Keratinocyte (primary cell): ENCODE measurements around the gene POMT1. TPM values are rescaled to one million over a fixed set of nuclear protein-coding genes. Genes with fewer than 3 reads are reported as not detected.

ENCODE experiments used
- DNase-seq: peaks from one replicate; pipeline ENCODE4 v3.0.0-alpha.2; 2011; ENCODE audit warnings: low read depth, missing footprints, low spot score
- FAIRE-seq: peaks from 2 replicates; lab custom pipeline; 2011; peaks lifted over from hg19 to GRCh38; lab: Jason Lieb, UNC
- H2AFZ ChIP-seq: 2 replicates; pipeline ENCODE4 v1.6.0; 2012; ENCODE audit warnings: low read length, control low read depth, inconsistent platforms; ENCODE audit not compliant: control insufficient read depth
- H3K27ac ChIP-seq: 2 replicates; pipeline ENCODE4 v1.5.1; 2011; ENCODE audit warnings: low read length; ENCODE audit not compliant: control insufficient read depth, insufficient read depth
- H3K27me3 ChIP-seq: 3 replicates; pipeline ENCODE4 v1.6.0; 2011; ENCODE audit warnings: low read length; ENCODE audit not compliant: control insufficient read depth, insufficient read depth; ENCODE audit errors: extremely low read depth
- H3K36me3 ChIP-seq, 2 experiments: 2 replicates in 1 of 2; 3 replicates in 1 of 2; pipeline ENCODE4 v1.5.1; 2011; ENCODE audit warnings: low read length in 2 of 2, mild to moderate bottlenecking in 1 of 2; ENCODE audit not compliant: control insufficient read depth in 2 of 2, insufficient read depth in 2 of 2; ENCODE audit errors: extremely low read depth in 1 of 2
- H3K4me1 ChIP-seq: 3 replicates; pipeline ENCODE4 v1.5.1; 2011; ENCODE audit warnings: low read length; ENCODE audit not compliant: control insufficient read depth, insufficient read depth; ENCODE audit errors: extremely low read depth
- H3K4me2 ChIP-seq: 3 replicates; pipeline ENCODE4 v1.6.0; 2011; ENCODE audit warnings: low read depth, low read length; ENCODE audit not compliant: control insufficient read depth, insufficient read depth; ENCODE audit errors: extremely low read depth
- H3K4me3 ChIP-seq, 3 experiments: fragments of 200-600 bp in 1 of 3; sonication (generic) in 1 of 3; 2 replicates in 2 of 3; 3 replicates in 1 of 3; pipeline ENCODE4 v1.5.1; 2011 to 2016; ENCODE audit warnings: low read length in 3 of 3, mild to moderate bottlenecking in 3 of 3, control low read depth in 2 of 3, inconsistent platforms in 1 of 3, low read depth in 1 of 3, mixed read lengths in 1 of 3, mixed run types in 1 of 3, moderate library complexity in 1 of 3; ENCODE audit not compliant: control insufficient read depth in 2 of 3, insufficient read depth in 2 of 3; ENCODE audit errors: extremely low read depth in 1 of 3
- H3K79me2 ChIP-seq: 2 replicates; pipeline ENCODE4 v1.6.0; 2012; ENCODE audit warnings: low read length; ENCODE audit not compliant: control insufficient read depth, insufficient read depth
- H3K9ac ChIP-seq: 3 replicates; pipeline ENCODE4 v1.6.0; 2011; ENCODE audit warnings: low read length; ENCODE audit not compliant: control insufficient read depth, insufficient read depth; ENCODE audit errors: extremely low read depth
- H3K9me1 ChIP-seq: 3 replicates; pipeline ENCODE4 v1.6.0; 2011; ENCODE audit warnings: low read length; ENCODE audit not compliant: control insufficient read depth, insufficient read depth; ENCODE audit errors: extremely low read depth
- H3K9me3 ChIP-seq: 2 replicates; pipeline ENCODE4 v1.5.1; 2012; ENCODE audit warnings: low read depth, low read length; ENCODE audit not compliant: control insufficient read depth
- H4K20me1 ChIP-seq: 3 replicates; pipeline ENCODE4 v1.6.0; 2011; ENCODE audit warnings: low read length; ENCODE audit not compliant: control insufficient read depth, insufficient read depth; ENCODE audit errors: extremely low read depth
- CTCF ChIP-seq, 3 experiments: IDR thresholded peaks in 1 of 3; conservative IDR thresholded peaks in 1 of 3; optimal IDR thresholded peaks in 1 of 3; 2 replicates in 2 of 3; 3 replicates in 1 of 3; pipeline versions ENCODE3 to v1.5.1; 2011; ENCODE audit warnings: low read length in 3 of 3, mild to moderate bottlenecking in 3 of 3, moderate library complexity in 2 of 3, control low read depth in 1 of 3, inconsistent platforms in 1 of 3; ENCODE audit not compliant: insufficient read depth in 2 of 3; ENCODE audit errors: extremely low read depth in 1 of 3
- EZH2 ChIP-seq: IDR thresholded peaks from one replicate; pipeline ENCODE4 v1.6.1; 2012; ENCODE audit warnings: inconsistent platforms, mild to moderate bottlenecking, low read length, moderate library complexity
- dilution Hi-C: fragments of 300-500 bp; cut with MboI; formaldehyde crosslinking; loops from one replicate; pipeline ENCODE4 v1.7.0; 2020; ENCODE audit warnings: low sequenced_read_pairs; ENCODE audit not compliant: extremely low pct_ligation_motif_present
- polyA plus RNA-seq, 5 experiments: library from polyadenylated mRNA; depleted of rRNA in 3 of 5; stranded (reverse) in 3 of 5; stranded (forward) in 1 of 5; unstranded in 1 of 5; fragments of >200 nt; gene quantifications; 1 replicate in 1 of 5; 2 replicates in 3 of 5; 3 replicates in 1 of 5; pipeline versions ENCODE4 v1.2.1 to v1.2.3, GENCODE V29; 2011 to 2012; ENCODE audit warnings: missing spikeins in 2 of 5, low read depth in 1 of 5, low replicate concordance in 1 of 5

Gene POMT1
- polyA plus RNA-seq, 1 donor (not counting 4 experiments of a cell fraction or from before 2014, with no cell fraction given) = 10.3 TPM

DNA sequence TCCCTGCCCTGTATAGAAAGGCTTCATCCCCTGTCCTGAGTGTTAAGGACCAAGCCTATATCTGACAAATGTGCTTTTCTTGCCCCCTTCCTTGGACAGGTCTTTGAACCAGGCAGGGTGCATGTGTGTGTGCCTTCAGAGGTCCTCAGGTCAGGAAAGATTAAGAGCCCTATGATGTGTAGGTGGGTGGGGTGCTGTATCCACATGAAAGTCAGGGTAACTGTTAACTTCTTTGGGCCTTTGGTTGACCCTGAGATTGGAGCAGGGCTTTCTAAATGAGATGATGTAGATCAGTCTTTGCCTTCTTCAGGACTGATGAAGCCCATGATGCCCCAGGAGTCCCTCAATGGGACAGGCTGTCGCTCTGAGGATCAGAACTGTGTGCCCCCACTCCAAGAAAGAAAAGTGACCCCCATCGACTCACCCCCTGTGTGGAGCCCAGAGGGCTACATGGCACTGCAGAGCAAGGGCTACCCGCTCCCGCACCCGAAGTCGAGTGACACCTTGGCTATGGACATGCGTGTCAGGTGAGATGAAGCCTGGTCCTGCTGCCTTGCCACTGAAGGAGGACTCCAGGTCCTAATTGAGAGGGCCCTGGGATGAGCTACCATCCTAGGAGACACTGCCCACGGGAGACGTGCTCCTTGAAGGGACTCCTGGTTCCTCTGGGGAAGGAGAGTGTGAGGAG is 29.4 kb upstream of the POMT1 start:
- Histone ChIP-seq H3K4me1 (no peaks in the 10 kb centered on the region), H4K20me1 (peaks cover 16% of the 10 kb centered on the region), H3K9me1 (no peaks in the 10 kb centered on the region), H3K4me3 (no peak overlapping the region), H3K27me3 (no peaks in the 10 kb centered on the region), H3K9ac (no peak overlapping the region), H3K27ac (no peak overlapping the region), H3K36me3 (peaks cover 61% of the 10 kb centered on the region in 2 experiments), H3K4me2 (no peak overlapping the region), H2AFZ (no peak overlapping the region), H3K79me2 (peaks cover 35% of the 10 kb centered on the region), H3K9me3 (no peaks in the 10 kb centered on the region)
- FAIRE-seq (no peak), DNase-seq (no peak)
- dilution Hi-C loops = no loop called here
- TF ChIP-seq CTCF (optimal IDR thresholded peaks at IDR 0.05 in 1 of 3, IDR thresholded peaks at IDR 0.05 in 1 of 3, conservative IDR thresholded peaks at IDR 0.05 in 1 of 3; ENCODE audit: extremely low read depth in 1 of 3, insufficient read depth in 2 of 3, low read length in 3 of 3) = no peak
- TF ChIP-seq EZH2 = no peak

DNA sequence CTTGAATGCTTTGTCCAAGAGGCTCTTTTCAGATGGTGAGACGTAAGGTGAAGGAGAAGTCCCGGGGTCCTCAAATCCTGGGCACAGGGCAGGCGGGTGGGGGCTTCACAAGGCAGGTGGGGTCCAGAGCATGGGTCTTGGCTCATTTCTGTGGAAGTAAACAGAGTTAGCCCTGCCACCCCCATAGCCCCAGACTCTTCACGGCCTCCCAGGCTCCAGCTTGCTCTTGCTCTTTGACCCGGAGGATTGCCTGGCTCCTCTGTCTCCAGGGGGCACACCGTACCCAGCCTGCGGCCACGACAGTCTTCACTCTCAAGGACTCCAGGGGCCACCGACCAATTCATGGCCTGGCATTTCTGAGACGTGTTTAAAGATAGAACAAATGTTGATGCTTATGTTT is 28.8 kb upstream of the POMT1 start:
- no peak for FAIRE-seq

More for the DNA sequence above, 28.8 kb upstream of the POMT1 start:
- peaks cover 34% of the 10 kb centered on the region for H3K79me2 ChIP-seq
- no peaks in the 10 kb centered on the region for H3K27me3 ChIP-seq
- H3K4me1 ChIP-seq = no peaks in the 10 kb centered on the region
- H3K36me3 ChIP-seq = peaks cover 60 to 64% of the 10 kb centered on the region in 2 experiments
- H3K27ac ChIP-seq = no peak overlapping the region
- no peak for DNase-seq
- no peak overlapping the region for H3K4me2 ChIP-seq
- no peaks in the 10 kb centered on the region for H3K9me3 ChIP-seq
- H3K4me3 ChIP-seq = no peak overlapping the region
- H3K9me1 ChIP-seq = no peaks in the 10 kb centered on the region
- no peak overlapping the region for H3K9ac ChIP-seq
- peaks cover 19% of the 10 kb centered on the region for H4K20me1 ChIP-seq
- dilution Hi-C loops = no loop called here
- no peak overlapping the region for H2AFZ ChIP-seq
- TF ChIP-seq CTCF (optimal IDR thresholded peaks at IDR 0.05 in 1 of 3, IDR thresholded peaks at IDR 0.05 in 1 of 3, conservative IDR thresholded peaks at IDR 0.05 in 1 of 3; ENCODE audit: extremely low read depth in 1 of 3, insufficient read depth in 2 of 3, low read length in 3 of 3) (no peak), EZH2 (no peak)
